Muscle layer of duodenum (tissue), 2 donors: ENCODE measurements around the gene CSAD.
A peak's percentile ranks its signal among the peaks of the same experiment; 100 is the strongest.
"Not testable (repeated sequence)": the region's sequence is repeated elsewhere in the genome, so short reads cannot be mapped to it uniquely, and the experiment has no call there.

ENCODE experiments used
- H3K27ac ChIP-seq: one replicate; pipeline ENCODE4 v1.7.0; 2013; ENCODE audit warnings: mild to moderate bottlenecking, low read length
- H3K27me3 ChIP-seq: one replicate; pipeline ENCODE4 v1.7.0; 2013; ENCODE audit warnings: low read depth, mild to moderate bottlenecking, control low read depth, low read length
- H3K36me3 ChIP-seq, 2 donors: one replicate each; pipeline ENCODE4 v1.7.0; 2013; ENCODE audit warnings: low read length in 2 of 2, control low read depth in 1 of 2, mild to moderate bottlenecking in 1 of 2; ENCODE audit not compliant: insufficient read depth in 2 of 2, control insufficient read depth in 1 of 2
- H3K4me1 ChIP-seq, 2 donors: one replicate each; pipeline ENCODE4 v1.7.0; 2013; ENCODE audit warnings: low read length in 2 of 2, mild to moderate bottlenecking in 2 of 2, control low read depth in 1 of 2, moderate library complexity in 1 of 2; ENCODE audit not compliant: insufficient read depth in 2 of 2, control insufficient read depth in 1 of 2
- H3K4me3 ChIP-seq, 2 donors: one replicate each; pipeline ENCODE4 v1.7.0; 2013; ENCODE audit warnings: low read length in 2 of 2, low read depth in 1 of 2, mild to moderate bottlenecking in 1 of 2
- H3K9me3 ChIP-seq, 2 donors: one replicate each; pipeline ENCODE4 v1.7.0; 2013; ENCODE audit warnings: low read length in 2 of 2, control low read depth in 1 of 2, mild to moderate bottlenecking in 1 of 2; ENCODE audit not compliant: control insufficient read depth in 1 of 2
- donor health status: healthy.

The CSAD gene

DNA sequence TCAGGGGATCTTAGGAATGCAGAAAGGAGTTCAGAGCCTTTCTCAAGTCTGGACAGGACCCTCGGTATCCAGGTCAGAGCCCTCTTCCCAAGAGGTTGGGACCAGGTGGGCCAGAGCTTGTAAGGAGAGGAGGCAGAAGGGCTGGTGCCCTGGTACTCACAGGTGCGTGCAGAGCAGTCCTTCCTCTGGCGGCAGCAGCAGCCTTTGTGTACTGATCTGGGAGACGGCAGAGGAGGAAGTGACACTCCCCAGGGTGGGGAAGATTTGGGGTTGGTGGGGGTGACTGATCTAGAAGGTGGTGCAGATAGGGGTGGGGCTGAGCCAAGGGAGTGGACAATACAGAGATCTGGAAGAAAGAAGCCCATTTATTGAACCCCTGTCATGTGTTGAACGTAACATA, 26.3 kb upstream of the CSAD start, which contains the start of gene ITGB7:
Gene ITGB7, minus strand, starts transcription at position 210 of the 400 bp plus-strand sequence. CDS start 6,808 bp downstream, outside the sequence.
- H3K4me3 ChIP-seq, result no peak within 1 kb of the TSS
- H3K27me3 ChIP-seq, result no peaks in the 10 kb centered on the region
- peaks cover 4 to 19% of the 10 kb centered on the region in 2 donors for H3K36me3 ChIP-seq
- H3K4me1 ChIP-seq, result peaks cover 4 to 11% of the 10 kb centered on the region in 2 donors
- no peaks in the 10 kb centered on the region for H3K9me3 ChIP-seq
- no peak within 1 kb of the TSS for H3K27ac ChIP-seq

DNA sequence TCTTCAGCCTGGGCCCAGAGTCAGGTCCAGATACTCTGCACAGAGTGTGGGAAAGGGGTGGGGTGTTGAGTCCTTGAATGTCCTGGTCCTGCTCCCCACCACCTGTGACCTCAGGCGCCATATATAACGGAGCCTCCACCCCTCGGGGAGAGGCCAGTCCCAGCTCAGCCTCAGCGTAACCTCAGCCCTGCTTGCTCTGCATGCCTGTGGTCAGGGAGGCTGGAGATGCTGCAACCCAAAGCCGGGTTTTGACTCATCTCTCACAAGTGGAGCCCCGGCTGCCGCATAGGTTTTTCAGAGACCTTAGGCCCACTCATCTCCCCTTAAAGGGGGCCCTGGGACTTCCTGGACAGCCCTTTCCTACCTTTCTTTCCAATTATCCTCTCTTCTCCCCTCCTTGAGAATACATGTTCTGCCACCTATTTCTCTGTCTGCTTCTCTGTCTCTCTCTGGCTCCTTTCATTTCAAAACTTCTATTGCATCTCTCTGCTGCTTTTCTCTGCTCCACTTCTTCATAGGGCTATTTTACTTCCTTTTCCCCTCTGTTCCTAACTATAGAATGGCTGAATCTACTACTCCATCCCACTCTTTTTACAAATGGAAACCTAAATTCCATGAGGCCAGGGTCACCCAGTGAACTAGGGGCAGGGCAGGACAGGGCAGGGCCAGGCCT, 25.2 kb upstream of the CSAD start:
- Histone ChIP-seq H3K27ac (no peak overlapping the region), H3K4me3 (no peak overlapping the region)

GRCh38 chr12:53204351-53204750, 23.6 kb upstream of the CSAD start:
- Histone ChIP-seq H3K4me3 (no peak overlapping the region), H3K9me3 (no peaks in the 10 kb centered on the region), H3K27me3 (no peaks in the 10 kb centered on the region), H3K27ac (no peak overlapping the region), H3K4me1 (peaks cover 4 to 11% of the 10 kb centered on the region in 2 donors), H3K36me3 (no peaks in the 10 kb centered on the region)

More for the DNA sequence above, 25.2 kb upstream of the CSAD start:
- no peaks in the 10 kb centered on the region for H3K27me3 ChIP-seq
- peaks cover 4 to 11% of the 10 kb centered on the region in 2 donors for H3K4me1 ChIP-seq
- H3K9me3 ChIP-seq, result no peaks in the 10 kb centered on the region
- H3K36me3 ChIP-seq, result peaks cover 0 to 8% of the 10 kb centered on the region in 2 donors

GRCh38 chr12:53202316-53202715, 21.6 kb upstream of the CSAD start:
- H3K4me3 ChIP-seq, H3K9me3 ChIP-seq, H3K36me3 ChIP-seq, H3K27ac ChIP-seq, H3K27me3 ChIP-seq, H3K4me1 ChIP-seq: not testable (repeated sequence)

DNA sequence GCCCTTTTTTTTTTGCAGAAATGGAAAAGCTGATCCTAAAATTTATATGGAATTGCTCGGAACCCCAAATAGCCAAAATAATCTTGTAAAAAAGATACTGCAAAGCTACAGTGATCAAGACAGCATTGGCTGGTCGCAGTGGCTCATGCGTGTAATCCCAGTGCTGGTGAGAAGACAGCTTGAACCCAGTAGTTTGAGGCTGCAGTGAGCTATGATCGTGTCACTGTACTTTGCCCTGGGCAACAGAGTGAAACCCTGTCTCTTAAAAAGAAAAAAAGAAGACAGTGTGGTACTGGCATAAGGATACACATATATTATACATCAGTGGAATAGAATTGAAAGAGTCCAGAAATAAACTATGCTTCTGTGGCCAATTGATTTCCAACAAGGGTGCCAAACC, 20.9 kb upstream of the CSAD start:
- H3K27me3 ChIP-seq, result no peaks in the 10 kb centered on the region
- H3K4me1 ChIP-seq, result peaks cover 0 to 11% of the 10 kb centered on the region in 2 donors
- no peak overlapping the region for H3K4me3 ChIP-seq
- no peaks in the 10 kb centered on the region for H3K36me3 ChIP-seq
- no peaks in the 10 kb centered on the region for H3K9me3 ChIP-seq
- no peak overlapping the region for H3K27ac ChIP-seq

GRCh38 chr12:53201177-53201541, 20.4 kb upstream of the CSAD start:
- no peaks in the 10 kb centered on the region for H3K9me3 ChIP-seq
- no peak overlapping the region for H3K27ac ChIP-seq
- no peak overlapping the region for H3K4me3 ChIP-seq
- H3K27me3 ChIP-seq, result no peaks in the 10 kb centered on the region
- peaks cover 0 to 11% of the 10 kb centered on the region in 2 donors for H3K4me1 ChIP-seq
- H3K36me3 ChIP-seq, result no peaks in the 10 kb centered on the region

- Histone ChIP-seq H3K27ac (no peak overlapping the region), H3K36me3 (no peaks in the 10 kb centered on the region), H3K9me3 (no peaks in the 10 kb centered on the region), H3K4me1 (peaks cover 0 to 11% of the 10 kb centered on the region in 2 donors), H3K4me3 (no peak overlapping the region), H3K27me3 (no peaks in the 10 kb centered on the region)
Measured at GRCh38 chr12:53200458-53201176, 19.9 kb upstream of the CSAD start.

GRCh38 chr12:53200107-53200457, 19.4 kb upstream of the CSAD start:
- Histone ChIP-seq H3K9me3 (no peaks in the 10 kb centered on the region), H3K27me3 (no peaks in the 10 kb centered on the region), H3K4me1 (peaks cover 0 to 11% of the 10 kb centered on the region in 2 donors), H3K36me3 (no peaks in the 10 kb centered on the region), H3K27ac (no peak overlapping the region), H3K4me3 (no peak overlapping the region)

DNA sequence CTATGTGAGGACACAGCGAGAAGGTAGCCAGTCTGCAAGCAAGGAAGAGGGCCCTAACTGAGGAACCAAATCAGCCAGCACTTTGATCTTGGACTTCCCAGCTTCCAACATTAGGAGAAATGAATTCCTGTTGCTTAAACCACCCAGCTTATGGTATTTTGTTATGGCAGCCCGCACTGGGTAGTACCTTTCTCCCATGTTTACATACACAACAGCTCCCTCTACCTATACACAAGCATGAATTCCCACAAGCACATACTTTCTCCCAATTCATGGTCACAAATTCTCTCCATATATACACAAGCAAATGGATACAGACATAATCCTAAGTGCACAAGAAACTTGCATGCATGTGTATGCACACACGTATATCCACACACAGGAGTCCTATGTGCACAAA, 19.0 kb upstream of the CSAD start:
- no peaks in the 10 kb centered on the region for H3K27me3 ChIP-seq
- H3K27ac ChIP-seq, result no peak overlapping the region
- H3K9me3 ChIP-seq, result no peaks in the 10 kb centered on the region
- H3K36me3 ChIP-seq, result no peaks in the 10 kb centered on the region
- H3K4me1 ChIP-seq, result peaks cover 0 to 11% of the 10 kb centered on the region in 2 donors
- H3K4me3 ChIP-seq, result no peak overlapping the region

GRCh38 chr12:53198486-53199110, 17.9 kb upstream of the CSAD start:
- Histone ChIP-seq H3K27ac (no peak overlapping the region), H3K27me3 (no peaks in the 10 kb centered on the region), H3K4me1 (peaks cover 0 to 11% of the 10 kb centered on the region in 2 donors), H3K36me3 (no peaks in the 10 kb centered on the region), H3K9me3 (no peaks in the 10 kb centered on the region), H3K4me3 (peak overlapping the region in 1 of 2 donors; percentile 47)

DNA sequence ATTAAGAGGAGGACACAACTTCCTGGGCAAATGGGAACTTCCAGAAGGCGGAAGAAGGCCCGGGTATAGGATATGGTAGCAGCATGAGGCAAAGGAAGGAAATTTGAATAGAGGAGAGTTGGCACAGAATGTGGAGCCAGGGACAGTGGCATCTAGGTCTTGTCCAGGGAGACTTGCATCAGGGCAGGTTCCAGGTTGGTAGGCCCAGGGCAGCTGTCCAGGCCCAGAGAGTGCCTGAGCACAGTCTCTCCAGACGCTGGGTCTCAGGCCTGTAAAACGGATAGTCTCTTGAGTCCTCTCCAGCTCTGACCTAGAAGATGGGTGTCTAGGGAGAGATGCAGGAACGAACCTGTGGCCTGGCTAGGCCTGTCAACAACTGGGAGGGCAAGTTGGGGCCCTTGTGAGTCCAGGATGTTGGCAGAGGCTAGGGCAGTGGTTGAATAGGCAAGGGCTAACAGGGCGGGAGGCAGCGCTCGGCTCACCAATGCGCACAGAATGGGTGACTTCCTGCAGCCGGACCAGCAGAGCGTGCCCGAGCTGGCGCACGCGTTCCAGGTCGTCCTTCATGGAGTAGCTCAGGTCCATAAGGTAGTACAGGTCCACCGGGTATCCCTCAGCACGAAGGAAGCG, 16.4 kb upstream of the CSAD start:
- H3K36me3 ChIP-seq, result no peaks in the 10 kb centered on the region
- peak overlapping the region in 1 of 2 donors; percentile 47 for H3K4me3 ChIP-seq
- H3K27me3 ChIP-seq, result no peaks in the 10 kb centered on the region
- no peaks in the 10 kb centered on the region for H3K9me3 ChIP-seq
- H3K4me1 ChIP-seq, result peaks cover 0 to 11% of the 10 kb centered on the region in 2 donors
- H3K27ac ChIP-seq, result no peak overlapping the region
